Tibial nerve (tissue), 4 donors: ENCODE measurements around the gene MAP2.

Experiments used
- EP300 ChIP-seq, 2 donors: sonication (generic); formaldehyde crosslinking; IDR thresholded peaks; one replicate each; pipeline ENCODE4 v1.6.1; 2017; ENCODE audit warnings: antibody characterized with exemption in 2 of 2, mild to moderate bottlenecking in 1 of 2
- POLR2A ChIP-seq, 2 donors: fragments of 450-650 bp; IDR thresholded peaks; one replicate each; pipeline ENCODE4 v1.6.1; 2017; ENCODE audit warnings: antibody characterized with exemption in 2 of 2, mild to moderate bottlenecking in 2 of 2, moderate library complexity in 2 of 2
- TF ChIP-seq, protein P1 (sequence below), 5 experiments: fragments of 200-600 bp in 3 of 5; fragments of 450-650 bp in 2 of 5; sonication (generic) in 3 of 5; IDR thresholded peaks; one replicate each; pipeline ENCODE4 v1.5.1; 2016 to 2019; ENCODE audit warnings: antibody characterized with exemption in 5 of 5, mild to moderate bottlenecking in 3 of 5, moderate library complexity in 2 of 5

DNA sequence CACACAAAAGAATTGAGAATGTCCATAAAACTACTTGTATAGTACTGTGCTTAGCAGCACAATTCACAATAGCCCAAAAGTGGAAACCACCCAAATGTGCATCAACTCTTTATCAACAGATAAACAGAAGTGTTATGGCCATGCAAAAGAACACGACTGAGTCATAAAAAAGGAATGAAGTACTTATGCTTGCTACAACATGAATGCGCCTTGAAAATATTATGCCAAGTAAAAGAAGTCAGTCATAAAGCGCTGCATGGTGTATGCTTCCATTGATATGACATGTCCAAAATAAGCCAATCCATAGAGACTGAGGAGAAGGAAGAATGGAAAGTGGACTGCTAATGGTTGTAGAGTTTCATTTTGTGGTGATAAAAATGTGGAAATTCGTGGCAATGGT is 12.1 kb upstream of the MAP2 start:
- TF ChIP-seq POLR2A (IDR thresholded peaks at IDR 0.05) (no peak), EP300 (IDR thresholded peaks at IDR 0.05) (no peak)
- TF ChIP-seq, protein P1, sequence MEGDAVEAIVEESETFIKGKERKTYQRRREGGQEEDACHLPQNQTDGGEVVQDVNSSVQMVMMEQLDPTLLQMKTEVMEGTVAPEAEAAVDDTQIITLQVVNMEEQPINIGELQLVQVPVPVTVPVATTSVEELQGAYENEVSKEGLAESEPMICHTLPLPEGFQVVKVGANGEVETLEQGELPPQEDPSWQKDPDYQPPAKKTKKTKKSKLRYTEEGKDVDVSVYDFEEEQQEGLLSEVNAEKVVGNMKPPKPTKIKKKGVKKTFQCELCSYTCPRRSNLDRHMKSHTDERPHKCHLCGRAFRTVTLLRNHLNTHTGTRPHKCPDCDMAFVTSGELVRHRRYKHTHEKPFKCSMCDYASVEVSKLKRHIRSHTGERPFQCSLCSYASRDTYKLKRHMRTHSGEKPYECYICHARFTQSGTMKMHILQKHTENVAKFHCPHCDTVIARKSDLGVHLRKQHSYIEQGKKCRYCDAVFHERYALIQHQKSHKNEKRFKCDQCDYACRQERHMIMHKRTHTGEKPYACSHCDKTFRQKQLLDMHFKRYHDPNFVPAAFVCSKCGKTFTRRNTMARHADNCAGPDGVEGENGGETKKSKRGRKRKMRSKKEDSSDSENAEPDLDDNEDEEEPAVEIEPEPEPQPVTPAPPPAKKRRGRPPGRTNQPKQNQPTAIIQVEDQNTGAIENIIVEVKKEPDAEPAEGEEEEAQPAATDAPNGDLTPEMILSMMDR (IDR thresholded peaks at IDR 0.05): no peak
